Thoracic aorta (tissue), 2 donors: ENCODE measurements around the gene SRA1. TPM values are rescaled to one million over a fixed set of nuclear protein-coding genes. Genes with fewer than 3 reads are reported as not detected.
"Not testable (repeated sequence)": the region's sequence is repeated elsewhere in the genome, so short reads cannot be mapped to it uniquely, and the experiment has no call there.

Source experiments
- ATAC-seq: fragments of 150-250 bp; one replicate; pipeline ENCODE4 v1.8.0; 2017; ENCODE audit warnings: low read depth; ENCODE audit not compliant: insufficient number of reproducible peaks, low FRiP score
- DNase-seq: peaks from one replicate; pipeline ENCODE4 v3.0.0-alpha.2; 2020; ENCODE audit warnings: low spot score
- H3K27ac ChIP-seq, 2 donors: fragments of 200-600 bp; sonication (generic); 1 replicate in 1 of 2; 2 replicates in 1 of 2; pipeline ENCODE4 v1.5.1; 2016; ENCODE audit warnings: mild to moderate bottlenecking in 2 of 2, moderate library complexity in 2 of 2
- H3K27me3 ChIP-seq: fragments of 200-600 bp; sonication (generic); replicated peaks from 2 replicates; pipeline ENCODE4 v1.6.0; 2016; ENCODE audit warnings: mild to moderate bottlenecking; ENCODE audit not compliant: insufficient read depth
- H3K36me3 ChIP-seq: fragments of 200-600 bp; sonication (generic); one replicate; pipeline ENCODE4 v1.5.1; 2016
- H3K4me1 ChIP-seq, 2 donors: fragments of 200-600 bp; sonication (generic); 1 replicate in 1 of 2; 2 replicates in 1 of 2; pipeline versions ENCODE4 v1.5.1 to v1.6.0; 2016; ENCODE audit warnings: low read depth in 2 of 2, mild to moderate bottlenecking in 1 of 2; ENCODE audit not compliant: control insufficient read depth in 1 of 2
- H3K4me3 ChIP-seq: fragments of 200-600 bp; sonication (generic); 2 replicates; pipeline ENCODE4 v1.5.1; 2016; ENCODE audit warnings: mild to moderate bottlenecking
- H3K9me3 ChIP-seq: fragments of 200-600 bp; sonication (generic); 2 replicates; pipeline ENCODE4 v1.5.1; 2016
- CTCF ChIP-seq: fragments of 200-600 bp; sonication (generic); IDR thresholded peaks from one replicate; pipeline ENCODE4 v1.5.1; 2019; ENCODE audit warnings: antibody characterized with exemption
- total RNA-seq, 2 donors: library from RNA; depleted of rRNA; stranded (reverse); fragments of >200 nt; gene quantifications; one replicate each; pipeline versions ENCODE4 v1.1.0 to v1.2.3, GENCODE V29; 2016

Gene SRA1
- total RNA-seq, 2 donors from 2014 or later, result 29.6 to 34.3 TPM

DNA sequence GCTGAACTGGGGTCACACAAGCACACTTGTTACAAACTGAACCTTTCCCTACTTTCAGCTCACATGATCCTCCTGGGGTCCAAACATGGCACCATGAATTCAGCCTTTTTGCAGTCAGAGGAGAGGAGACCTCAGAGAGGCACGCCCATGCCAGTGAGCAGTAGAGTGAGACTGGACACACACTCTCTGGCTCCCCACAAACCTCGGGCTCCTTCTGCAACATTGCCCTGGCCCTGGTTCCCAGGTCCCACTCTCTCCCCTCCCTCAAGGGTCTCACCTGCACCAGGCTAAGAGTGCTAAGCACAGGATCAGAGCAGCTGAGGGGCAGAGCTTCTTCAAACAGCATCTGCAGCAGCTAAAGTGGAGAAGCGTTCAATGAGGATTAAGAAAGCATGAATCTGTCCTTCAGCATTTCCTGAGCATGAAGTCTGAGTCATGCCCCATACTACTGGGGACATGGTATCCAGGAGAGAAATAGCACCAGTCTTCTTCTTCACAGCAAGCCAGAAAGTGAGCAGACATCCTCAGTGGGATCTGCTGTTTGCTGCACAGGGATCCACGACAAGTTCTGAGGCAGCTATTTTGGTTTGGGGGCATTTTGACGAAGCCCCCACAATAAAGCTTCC lies 34.6 kb upstream of the SRA1 start:
- no peak for TF ChIP-seq CTCF
- Histone ChIP-seq H3K4me1 (peaks cover 8 to 24% of the 10 kb centered on the region in 2 donors), H3K27me3 (no peaks in the 10 kb centered on the region), H3K9me3 (no peaks in the 10 kb centered on the region), H3K36me3 (no peaks in the 10 kb centered on the region), H3K27ac (no peak overlapping the region), H3K4me3 (peak overlapping the region; percentile 37)
- DNase-seq, result no peak
- ATAC-seq, result no peak

GRCh38 chr5:140590861-140591260 lies 33.6 kb upstream of the SRA1 start:
- TF ChIP-seq CTCF, result no peak
- DNase-seq, result no peak
- H3K27me3 ChIP-seq, result no peaks in the 10 kb centered on the region
- peak overlapping the region in 1 of 2 donors; percentile 10 for H3K27ac ChIP-seq
- H3K36me3 ChIP-seq, result no peaks in the 10 kb centered on the region
- no peaks in the 10 kb centered on the region for H3K9me3 ChIP-seq
- peaks cover 8 to 16% of the 10 kb centered on the region in 2 donors for H3K4me1 ChIP-seq
- H3K4me3 ChIP-seq, result no peak overlapping the region
- no peak for ATAC-seq

DNA sequence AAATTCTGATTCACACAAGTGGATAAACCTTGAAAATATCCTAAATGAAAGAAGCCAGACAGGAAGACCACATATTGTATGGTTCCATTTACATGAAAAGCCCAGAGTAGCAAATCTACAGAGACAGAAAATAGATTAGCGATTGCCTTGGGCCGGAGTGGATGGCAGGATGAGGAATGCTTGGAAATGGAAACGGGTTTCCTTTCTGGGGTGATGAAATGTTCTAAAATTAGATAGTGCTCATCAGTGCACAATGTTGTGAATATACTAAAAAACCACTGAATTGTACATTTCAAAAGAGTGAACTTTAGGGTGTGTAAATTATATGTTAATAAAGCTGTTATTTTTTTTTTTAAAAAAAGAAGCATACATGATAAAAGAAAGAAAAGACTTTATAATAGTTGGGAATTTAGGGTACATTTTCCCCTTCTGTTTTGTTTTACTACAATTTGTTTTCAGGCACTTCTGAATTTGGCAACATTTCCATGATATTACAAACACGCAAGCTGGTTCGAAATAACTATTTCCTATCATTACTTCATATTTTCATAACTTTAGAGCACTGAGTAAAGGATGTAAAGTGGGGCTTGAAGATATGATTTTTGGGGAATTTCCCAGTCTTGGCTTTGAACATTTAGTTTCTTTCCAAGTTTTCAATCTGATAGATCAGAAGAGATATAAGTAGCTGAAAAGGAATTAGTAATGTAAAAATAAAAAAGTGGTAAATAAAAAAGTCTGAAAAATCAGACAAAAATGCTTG lies 31.2 kb upstream of the SRA1 start:
- Histone ChIP-seq H3K4me3 (no peak overlapping the region), H3K4me1 (peaks cover 8 to 13% of the 10 kb centered on the region in 2 donors), H3K9me3 (no peaks in the 10 kb centered on the region), H3K27ac (peak overlapping the region; percentile 1 to 32), H3K36me3 (no peaks in the 10 kb centered on the region), H3K27me3 (no peaks in the 10 kb centered on the region)
- ATAC-seq, result no peak
- TF ChIP-seq CTCF, result no peak
- no peak for DNase-seq

GRCh38 chr5:140587495-140587894 lies 30.2 kb upstream of the SRA1 start:
- H3K4me1 ChIP-seq, result peaks cover 8 to 13% of the 10 kb centered on the region in 2 donors
- H3K27me3 ChIP-seq, result no peaks in the 10 kb centered on the region
- TF ChIP-seq CTCF, result no peak
- H3K9me3 ChIP-seq, result no peaks in the 10 kb centered on the region
- H3K27ac ChIP-seq, result no peak overlapping the region
- DNase-seq (no peak), ATAC-seq (no peak)
- H3K36me3 ChIP-seq, result no peaks in the 10 kb centered on the region
- H3K4me3 ChIP-seq, result no peak overlapping the region

GRCh38 chr5:140579188-140579747 lies 22.0 kb upstream of the SRA1 start:
- ATAC-seq, H3K4me1 ChIP-seq, H3K27ac ChIP-seq, DNase-seq, H3K27me3 ChIP-seq, H3K9me3 ChIP-seq, H3K4me3 ChIP-seq, H3K36me3 ChIP-seq: not testable (repeated sequence)
